NT2/D1 (cell line): ENCODE results near the gene OPCML.

ENCODE experiments used
- SUZ12 ChIP-seq: IDR thresholded peaks from 2 replicates; pipeline ENCODE4 v1.6.1; 2011; ENCODE audit not compliant: insufficient read length, insufficient read depth; ENCODE audit errors: extremely low read depth
- YY1 ChIP-seq: IDR thresholded peaks from 2 replicates; pipeline ENCODE4 v1.6.1; 2011; ENCODE audit not compliant: insufficient read length, insufficient read depth

DNA sequence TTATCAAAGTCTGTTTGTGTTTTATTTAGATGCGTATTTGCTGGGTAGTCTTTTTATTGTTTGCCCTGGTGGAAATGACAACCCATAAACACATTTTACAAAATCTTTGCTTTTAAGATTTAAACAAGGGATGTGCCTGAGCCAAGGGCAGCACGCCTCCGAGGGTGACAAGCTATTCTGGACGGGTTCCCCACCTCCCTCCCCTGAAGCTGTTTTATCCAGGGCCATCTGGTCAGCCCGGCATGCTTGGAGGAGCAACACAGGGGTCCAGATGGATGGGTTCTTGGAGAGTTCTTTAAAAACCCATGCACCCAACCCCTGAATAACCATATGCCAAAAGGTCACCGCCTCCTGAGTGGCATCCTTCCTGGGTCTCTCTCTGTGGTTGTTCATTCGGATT lies 408.9 kb downstream of the OPCML start:
- TF ChIP-seq YY1 (no peak), SUZ12 (no peak)
